ENCODE measurements around the gene BICDL1.
"Not testable (repeated sequence)": the region's sequence is repeated elsewhere in the genome, so short reads cannot be mapped to it uniquely, and the experiment has no call there.

BICDL1 gene

GRCh38 chr12:120006258-120006975, 17.4 kb downstream of the BICDL1 start:
- no peak for DNase-seq (ENCODE audit: low spot score)

DNA sequence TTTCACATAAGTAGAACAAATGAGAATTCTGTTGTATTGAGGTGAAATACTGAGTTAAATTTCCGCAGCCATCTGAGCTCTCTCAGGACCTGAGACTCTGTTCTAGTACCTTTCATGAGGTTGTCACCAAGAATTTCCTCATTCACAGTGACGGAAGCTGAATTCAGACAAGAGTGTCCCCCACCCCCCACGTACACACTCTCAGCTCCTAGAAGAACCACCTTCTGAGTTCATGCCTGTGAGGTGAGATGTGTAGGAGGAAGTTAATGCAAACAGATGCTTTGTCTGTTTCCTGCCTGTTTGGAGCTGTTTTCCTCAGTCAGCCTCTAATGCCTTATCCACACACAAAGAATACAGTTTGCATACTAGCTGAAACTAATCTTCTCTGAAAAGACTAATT, 18.2 kb downstream of the BICDL1 start:
- no peak for DNase-seq (ENCODE audit: low spot score)

DNA sequence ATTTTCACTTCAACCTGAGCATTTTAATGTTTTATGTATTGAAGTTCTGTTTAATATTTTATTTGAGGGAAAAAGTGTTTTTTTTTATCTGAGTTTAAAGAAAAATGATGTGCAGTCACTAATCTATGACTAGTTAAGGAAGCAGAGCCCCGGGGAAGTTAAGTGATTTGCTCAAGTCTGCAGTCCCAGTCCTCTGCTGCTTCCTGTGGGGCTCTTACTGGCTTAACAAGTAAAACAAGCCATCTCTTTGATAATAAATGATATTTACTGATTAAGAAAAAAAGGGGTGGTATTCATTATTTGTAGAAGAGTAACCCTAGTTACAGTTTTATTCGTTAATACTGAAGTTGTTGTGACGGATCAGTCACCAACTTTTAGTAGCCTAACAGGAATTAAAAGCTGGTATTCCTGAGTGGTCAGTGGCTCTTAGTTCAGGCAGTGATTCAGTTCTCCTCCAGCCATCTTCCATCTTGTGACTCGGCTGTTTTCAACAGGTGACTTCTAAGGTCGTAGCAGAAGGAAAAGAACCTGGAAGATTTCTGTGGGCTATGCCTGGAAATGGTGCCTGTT, 21.7 kb downstream of the BICDL1 start:
- DNase-seq (ENCODE audit: low spot score) = no peak

GRCh38 chr12:120012067-120012621, 23.1 kb downstream of the BICDL1 start:
- DNase-seq (ENCODE audit: low spot score) = no peak

DNA sequence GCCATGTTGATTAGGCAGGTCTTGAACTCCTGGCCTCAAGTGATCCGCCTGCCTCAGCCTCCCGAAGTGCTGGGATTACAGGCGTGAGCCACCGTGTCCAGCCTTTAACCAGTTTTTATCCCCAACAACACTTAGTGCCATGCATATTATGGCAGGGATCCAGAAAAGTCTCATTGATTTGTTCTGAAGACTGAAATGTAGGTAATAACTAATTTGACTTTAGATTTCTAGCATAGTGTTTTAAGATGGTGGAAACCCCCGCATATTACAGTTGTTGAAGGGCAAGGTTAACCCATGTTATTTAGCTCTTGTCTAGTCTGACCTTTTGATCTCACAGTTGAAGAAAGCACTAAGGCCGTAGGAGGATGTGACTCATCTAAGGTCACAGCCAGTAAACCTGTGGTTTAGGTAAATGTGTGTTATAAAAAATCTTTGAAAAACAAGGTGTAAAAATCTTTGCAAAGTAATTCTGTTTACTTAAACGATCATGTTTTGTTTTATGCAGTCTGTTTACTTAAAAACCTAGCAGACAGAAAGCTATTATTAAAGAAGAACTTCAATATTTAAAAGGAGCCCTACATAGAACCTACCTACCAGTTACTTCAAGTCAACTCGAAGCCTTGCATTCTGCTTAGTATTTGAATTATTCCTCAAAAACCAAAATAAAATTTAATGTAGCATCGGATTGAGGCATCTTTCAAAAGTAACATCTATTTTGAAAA, 24.8 kb downstream of the BICDL1 start:
- DNase-seq (ENCODE audit: low spot score) = no peak

DNA sequence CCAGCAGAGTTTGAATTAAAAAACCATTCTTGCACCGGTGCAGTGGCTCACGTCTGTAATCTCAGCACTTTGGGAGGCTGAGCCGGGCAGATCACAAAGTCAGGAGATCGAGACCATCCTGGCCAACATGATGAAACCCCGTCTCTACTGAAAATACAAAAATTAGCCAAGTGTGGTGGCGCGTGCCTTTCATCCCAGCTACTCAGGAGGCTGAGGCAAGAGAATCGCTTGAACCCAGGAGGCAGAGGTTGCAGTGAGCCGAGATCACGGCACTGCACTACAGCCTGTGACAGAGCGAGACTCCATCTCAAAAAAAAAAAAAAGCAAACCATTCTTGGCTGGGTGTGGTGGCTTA, 25.3 kb downstream of the BICDL1 start:
- not testable (repeated sequence) for DNase-seq (ENCODE audit: low spot score)

- no peak for DNase-seq (ENCODE audit: low spot score)
These were observed 26.3 kb downstream of the BICDL1 start for GRCh38 chr12:120015313-120015712.

- not testable (repeated sequence) for DNase-seq (ENCODE audit: low spot score)
These were observed 27.2 kb downstream of the BICDL1 start for GRCh38 chr12:120016199-120016598.

DNA sequence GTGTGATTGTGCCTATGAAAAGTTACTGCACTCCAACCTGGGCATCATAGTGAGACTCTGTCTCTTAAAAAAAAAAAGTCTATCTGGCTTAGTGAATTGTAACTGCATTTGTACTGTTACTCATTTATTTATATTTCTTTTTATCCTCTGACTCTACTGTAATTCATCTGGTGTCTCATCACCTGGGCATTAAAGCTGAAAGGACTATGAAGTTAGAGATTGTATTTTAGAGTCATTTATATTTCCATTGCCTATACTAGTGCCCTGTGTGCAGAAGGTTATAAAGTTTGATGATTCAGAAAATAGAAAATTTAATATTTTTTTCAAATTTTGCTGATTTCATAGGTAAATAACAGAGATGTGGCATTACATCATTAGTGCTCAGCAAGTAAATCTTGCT, 30.2 kb downstream of the BICDL1 start:
- no peak for DNase-seq (ENCODE audit: low spot score)

DNA sequence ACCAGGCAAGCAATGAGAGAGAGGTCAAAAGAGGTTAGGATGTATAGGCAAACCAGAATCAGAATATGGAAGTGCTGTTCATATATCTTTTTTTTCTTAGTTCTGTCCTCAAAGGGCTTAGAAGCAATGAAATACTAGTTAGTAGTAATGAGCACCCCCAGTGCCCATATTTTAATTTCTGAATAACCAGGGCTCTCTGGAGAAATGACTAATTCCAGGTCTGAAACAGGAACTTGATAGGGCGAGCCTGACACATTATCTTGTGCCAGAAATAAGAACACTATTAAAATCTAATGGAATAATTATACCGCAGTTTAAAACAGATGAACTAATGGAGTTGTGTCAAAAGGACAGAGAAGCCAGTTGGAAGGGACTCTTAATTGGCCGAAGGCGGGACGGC, 30.9 kb downstream of the BICDL1 start:
- no peak for DNase-seq (ENCODE audit: low spot score)

DNA sequence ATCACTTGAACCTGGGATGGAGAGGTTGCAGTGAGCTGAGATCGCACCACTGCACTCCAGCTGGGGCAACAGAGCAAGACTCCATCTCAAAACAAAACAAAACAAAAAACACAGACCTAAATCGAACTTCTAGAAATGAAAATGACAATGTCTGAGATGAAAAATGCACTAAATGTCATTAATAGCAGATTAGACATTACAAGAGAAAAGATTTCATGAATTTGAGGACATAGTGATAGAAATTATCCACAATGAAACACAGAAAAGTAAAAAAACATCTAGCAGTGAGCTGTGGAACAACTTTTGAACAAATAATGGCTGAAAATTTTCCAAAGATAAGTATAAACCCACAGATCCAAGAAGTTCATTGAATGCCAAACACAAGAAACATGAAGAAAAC, 35.2 kb downstream of the BICDL1 start:
- no peak for DNase-seq (ENCODE audit: low spot score)

DNA sequence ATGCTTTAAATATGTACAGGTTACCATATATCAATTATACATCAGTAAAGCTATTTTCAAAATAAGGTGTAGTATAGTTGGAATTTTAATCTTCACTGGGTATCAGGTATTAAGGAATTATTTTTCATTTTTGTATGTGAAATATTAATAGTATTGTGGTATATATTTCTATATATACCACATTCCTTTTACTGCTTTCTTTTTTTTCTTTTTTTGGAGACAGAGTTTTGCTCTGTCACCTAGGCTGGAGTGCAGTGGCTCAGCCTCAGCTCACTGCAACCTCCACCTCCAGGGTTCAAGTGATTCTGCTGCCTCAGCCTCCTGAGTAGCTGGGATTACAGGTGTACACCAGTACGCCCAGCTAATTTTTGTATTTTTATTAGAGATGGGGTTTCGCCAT, 36.6 kb downstream of the BICDL1 start:
- no peak for DNase-seq (ENCODE audit: low spot score)

GRCh38 chr12:120032242-120032641, 43.2 kb downstream of the BICDL1 start:
- no peak for DNase-seq (ENCODE audit: low spot score)

GRCh38 chr12:120037851-120038250, 48.8 kb downstream of the BICDL1 start:
- no peak for DNase-seq (ENCODE audit: low spot score)

DNA sequence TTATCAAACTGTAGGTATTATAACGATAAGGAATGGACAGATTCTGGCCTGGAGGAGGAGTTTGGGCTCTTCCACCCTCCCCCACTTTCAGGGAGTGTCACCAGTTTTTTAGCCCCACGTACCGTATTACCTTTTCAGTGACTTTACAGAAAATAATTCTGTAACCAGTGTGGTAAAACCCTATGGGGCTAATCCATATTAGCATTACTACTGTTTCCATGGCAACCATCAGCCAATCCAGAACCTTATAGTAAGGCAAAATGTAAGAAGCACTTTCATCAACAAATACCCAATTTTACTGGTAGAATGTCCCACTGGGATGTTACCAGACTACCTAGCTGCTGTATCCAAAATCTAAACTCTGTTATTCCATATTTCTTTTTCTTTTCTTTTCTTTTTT, 50.7 kb downstream of the BICDL1 start:
- no peak for DNase-seq (ENCODE audit: low spot score)

DNA sequence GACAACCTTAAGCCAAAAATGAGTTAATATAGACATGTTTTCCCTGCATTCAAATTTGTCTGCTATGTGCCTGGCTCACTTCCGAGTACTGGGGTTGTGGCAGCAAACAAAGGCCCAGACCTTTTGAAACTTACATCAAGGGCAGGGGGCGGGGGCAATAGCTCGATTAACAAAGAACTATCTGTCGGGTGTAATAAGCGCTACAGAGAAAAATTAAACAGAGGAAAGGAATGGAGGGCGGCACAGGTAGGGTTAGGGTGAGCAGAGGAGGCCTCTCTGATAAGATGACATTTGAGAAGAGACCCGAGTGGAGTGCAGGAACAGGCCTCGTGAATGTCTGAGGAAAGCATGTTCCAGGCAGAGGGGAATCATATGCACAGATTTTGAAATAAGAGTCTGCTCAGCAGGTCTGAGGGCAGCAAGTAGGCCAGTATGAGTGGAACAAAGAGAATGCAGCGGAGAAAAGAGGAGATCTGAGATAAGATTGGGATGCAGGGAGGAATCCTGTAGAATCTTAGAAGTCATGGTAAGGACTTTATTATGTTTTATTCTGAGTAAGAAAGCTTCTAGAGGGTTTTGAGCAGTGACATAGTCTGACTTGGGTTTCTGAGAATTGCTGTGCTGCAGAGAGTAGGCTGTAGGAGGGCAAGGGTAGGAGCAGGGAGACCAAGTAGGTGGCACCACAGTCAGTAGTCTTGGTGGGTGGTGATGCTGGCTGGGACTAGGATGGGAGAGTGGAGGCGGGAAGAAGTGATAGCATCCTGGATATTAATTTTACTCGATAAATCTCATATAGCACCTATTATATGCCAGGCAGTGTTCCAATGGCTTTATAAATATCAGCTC, 52.6 kb downstream of the BICDL1 start:
- DNase-seq (ENCODE audit: low spot score) = no peak

DNA sequence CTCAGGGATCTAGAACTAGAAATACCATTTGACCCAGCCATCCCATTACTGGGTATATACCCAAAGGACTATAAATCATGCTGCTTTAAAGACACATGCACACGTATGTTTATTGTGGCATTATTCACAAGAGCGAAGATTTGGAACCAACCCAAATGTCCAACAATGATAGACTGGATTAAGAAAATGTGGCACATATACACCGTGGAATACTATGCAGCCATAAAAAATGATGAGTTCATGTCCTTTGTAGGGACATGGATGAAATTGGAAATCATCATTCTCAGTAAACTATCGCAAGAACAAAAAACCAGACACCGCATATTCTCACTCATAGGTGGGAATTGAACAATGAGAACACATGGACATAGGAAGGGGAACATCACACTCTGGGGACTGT, 56.3 kb downstream of the BICDL1 start:
- not testable (repeated sequence) for DNase-seq (ENCODE audit: low spot score)

- no peak for DNase-seq (ENCODE audit: low spot score)
These were observed 58.0 kb downstream of the BICDL1 start for GRCh38 chr12:120047072-120047471.

DNA sequence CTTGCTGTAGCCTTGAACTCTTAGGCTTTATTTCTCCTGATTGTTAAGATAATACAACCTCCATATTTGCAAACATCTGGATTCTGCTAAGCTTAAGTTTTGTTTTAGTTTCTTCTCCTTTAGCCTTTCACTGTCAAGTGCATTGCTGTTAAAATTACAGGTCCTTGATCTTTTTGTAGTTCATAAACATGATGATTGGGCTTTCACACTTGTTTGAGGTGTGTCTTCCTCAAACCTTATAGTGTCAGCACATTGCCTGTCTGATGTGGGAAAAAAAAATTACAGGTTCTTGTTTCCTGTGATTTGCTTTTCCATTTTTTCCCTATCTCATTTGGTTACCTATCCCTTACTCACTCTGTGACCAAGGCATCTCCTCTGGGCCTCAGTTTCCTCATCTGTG, 59.2 kb downstream of the BICDL1 start:
- no peak for DNase-seq (ENCODE audit: low spot score)

GRCh38 chr12:120049426-120049825, 60.4 kb downstream of the BICDL1 start:
- no peak for DNase-seq (ENCODE audit: low spot score)

DNA sequence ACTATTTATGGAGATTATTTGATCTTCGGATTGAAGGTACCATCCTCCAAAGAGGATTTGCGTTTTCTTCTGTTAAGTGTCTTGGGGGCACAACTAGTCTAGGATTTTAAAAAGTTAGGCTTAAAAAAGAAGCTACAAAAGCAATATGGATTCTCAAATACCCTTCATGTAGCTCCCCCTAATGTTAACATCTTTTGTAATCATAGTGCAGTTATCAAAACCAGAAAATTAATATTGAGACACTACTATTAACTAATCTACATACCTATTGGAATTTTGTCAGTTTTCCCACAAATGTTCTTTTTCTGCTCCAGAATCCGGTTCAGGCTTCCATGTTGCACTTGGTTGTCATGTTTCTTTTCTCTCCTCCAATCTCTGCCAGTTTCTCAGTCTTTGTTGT, 62.5 kb downstream of the BICDL1 start:
- no peak for DNase-seq (ENCODE audit: low spot score)

DNA sequence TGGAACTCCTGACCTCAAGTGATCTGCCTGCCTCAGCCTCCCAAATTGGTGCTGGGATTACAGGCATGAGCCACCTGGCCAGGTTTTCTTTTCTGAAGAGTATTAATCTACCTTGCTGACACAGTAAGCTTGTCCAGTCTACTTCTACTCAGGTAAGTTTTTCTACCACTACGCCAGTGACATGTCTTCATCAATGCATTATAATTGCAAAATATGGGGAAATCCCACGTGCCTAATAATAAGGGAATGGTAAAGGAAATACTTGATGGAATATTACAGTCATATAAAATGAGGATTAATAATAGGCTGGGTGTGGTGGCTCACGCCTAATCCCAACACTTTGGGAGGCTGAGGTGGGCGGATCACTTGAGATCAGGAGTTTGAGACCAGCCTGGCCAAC, 65.3 kb downstream of the BICDL1 start:
- DNase-seq (ENCODE audit: low spot score) = no peak
